T-helper 17 cell (primary cell): ENCODE data around the gene PLCD3. TPM values are rescaled to one million over a fixed set of nuclear protein-coding genes. Genes with fewer than 3 reads are reported as not detected.
A peak's percentile ranks its signal among the peaks of the same experiment; 100 is the strongest.

Experiments used
- ATAC-seq: fragments of 150-1000 bp; cut with Tn5 transposase; 2 replicates; pipeline ENCODE4 v1.10.0; 2021; ENCODE audit warnings: mild to moderate bottlenecking, moderate library complexity
- DNase-seq, 3 donors: peaks; one replicate each; pipeline versions ENCODE4 v3.0.0 to v3.0.0-alpha.2; 2020 to 2021
- H3K9me3 ChIP-seq: one replicate; pipeline ENCODE4 v1.7.0; 2013; ENCODE audit warnings: low read length, mild to moderate bottlenecking; ENCODE audit not compliant: control insufficient read depth, poor library complexity, severe bottlenecking
- H3K27ac Mint-ChIP-seq: one replicate; pipeline ENCODE4 v1.8.0; 2022; ENCODE audit warnings: mild to moderate bottlenecking, moderate library complexity, mixed read lengths
- H3K27me3 Mint-ChIP-seq: one replicate; pipeline ENCODE4 v1.8.0; 2022; ENCODE audit warnings: mixed read lengths
- H3K36me3 Mint-ChIP-seq: one replicate; pipeline ENCODE4 v1.8.0; 2022; ENCODE audit warnings: low read depth, mixed read lengths
- H3K4me1 Mint-ChIP-seq: one replicate; pipeline ENCODE4 v1.8.0; 2022; ENCODE audit warnings: mild to moderate bottlenecking, mixed read lengths
- H3K4me3 Mint-ChIP-seq: one replicate; pipeline ENCODE4 v1.8.0; 2022; ENCODE audit warnings: mild to moderate bottlenecking, moderate library complexity, mixed read lengths
- total RNA-seq, 4 donors: library from RNA in 2 of 4; stranded (reverse) in 2 of 4; gene quantifications; one replicate each; pipeline ENCODE4 v1.2.3 and lab custom pipeline; 2022 to 2026

The PLCD3 gene
- total RNA-seq, 2 donors from 2014 or later, result 3.7 to 5.0 TPM

GRCh38 chr17:45160447-45161287 lies 28.4 kb upstream of the PLCD3 start:
- no peaks in the 10 kb centered on the region for H3K9me3 ChIP-seq
- DNase-seq (peak; percentile 43 to 56 (median 48)), ATAC-seq (peak; percentile 32)
- Mint-ChIP-seq H3K36me3 (peaks cover 6% of the 10 kb centered on the region), H3K4me1 (peaks cover 31% of the 10 kb centered on the region), H3K27ac (peak overlapping the region; percentile 94), H3K27me3 (no peaks in the 10 kb centered on the region), H3K4me3 (peak overlapping the region; percentile 96)

- Mint-ChIP-seq H3K27ac (peak overlapping the region; percentile 53), H3K4me3 (no peak overlapping the region), H3K36me3 (peaks cover under 1% of the 10 kb centered on the region), H3K27me3 (no peaks in the 10 kb centered on the region), H3K4me1 (peaks cover 23% of the 10 kb centered on the region)
- H3K9me3 ChIP-seq, result no peaks in the 10 kb centered on the region
- no peak for DNase-seq
- no peak for ATAC-seq
Observed at GRCh38 chr17:45156242-45156641, 23.9 kb upstream of the PLCD3 start.

GRCh38 chr17:45155483-45155882 lies 23.2 kb upstream of the PLCD3 start:
- H3K36me3 Mint-ChIP-seq, result no peaks in the 10 kb centered on the region
- no peak overlapping the region for H3K27ac Mint-ChIP-seq
- H3K4me3 Mint-ChIP-seq, result no peak overlapping the region
- ATAC-seq (no peak), DNase-seq (no peak)
- H3K27me3 Mint-ChIP-seq, result no peaks in the 10 kb centered on the region
- peaks cover 28% of the 10 kb centered on the region for H3K4me1 Mint-ChIP-seq
- H3K9me3 ChIP-seq, result no peaks in the 10 kb centered on the region

- H3K4me3 Mint-ChIP-seq, result no peak overlapping the region
- H3K27me3 Mint-ChIP-seq, result no peaks in the 10 kb centered on the region
- H3K4me1 Mint-ChIP-seq, result peaks cover 31% of the 10 kb centered on the region
- no peak overlapping the region for H3K27ac Mint-ChIP-seq
- no peaks in the 10 kb centered on the region for H3K36me3 Mint-ChIP-seq
- DNase-seq (no peak), ATAC-seq (no peak)
- H3K9me3 ChIP-seq, result no peaks in the 10 kb centered on the region
Observed at GRCh38 chr17:45155029-45155428, 22.7 kb upstream of the PLCD3 start.

GRCh38 chr17:45150911-45151809 lies 18.8 kb upstream of the PLCD3 start:
- H3K9me3 ChIP-seq, result no peaks in the 10 kb centered on the region
- Mint-ChIP-seq H3K27me3 (peaks cover 5% of the 10 kb centered on the region), H3K4me3 (peak overlapping the region; percentile 45), H3K27ac (peak overlapping the region; percentile 99), H3K36me3 (peaks cover 4% of the 10 kb centered on the region), H3K4me1 (peaks cover 41% of the 10 kb centered on the region)
- ATAC-seq (no peak), DNase-seq (no peak)

- Mint-ChIP-seq H3K4me3 (peak overlapping the region; percentile 88), H3K27ac (peak overlapping the region; percentile 99), H3K27me3 (peaks cover 5% of the 10 kb centered on the region), H3K36me3 (peaks cover 4% of the 10 kb centered on the region), H3K4me1 (peaks cover 44% of the 10 kb centered on the region)
- no peaks in the 10 kb centered on the region for H3K9me3 ChIP-seq
- DNase-seq (peak in 1 of 3 donors; percentile 28), ATAC-seq (no peak)
Observed at GRCh38 chr17:45149669-45150664, 17.7 kb upstream of the PLCD3 start.

- ATAC-seq (peak; percentile 26), DNase-seq (peak; percentile 59 to 63 (median 63))
- Mint-ChIP-seq H3K4me1 (peaks cover 44% of the 10 kb centered on the region), H3K36me3 (peaks cover 4% of the 10 kb centered on the region), H3K4me3 (peak overlapping the region; percentile 88), H3K27me3 (peaks cover 5% of the 10 kb centered on the region), H3K27ac (peak overlapping the region; percentile 99)
- no peaks in the 10 kb centered on the region for H3K9me3 ChIP-seq
Observed at GRCh38 chr17:45149037-45149668, 16.8 kb upstream of the PLCD3 start.

- ATAC-seq (peak; percentile 84), DNase-seq (peak; percentile 94 to 99 (median 99))
- Mint-ChIP-seq H3K36me3 (peaks cover 4% of the 10 kb centered on the region), H3K4me3 (peak within 1 kb of the TSS; percentile 88), H3K27me3 (peaks cover 5% of the 10 kb centered on the region), H3K4me1 (peaks cover 44% of the 10 kb centered on the region), H3K27ac (peak within 1 kb of the TSS; percentile 99)
- H3K9me3 ChIP-seq, result no peaks in the 10 kb centered on the region
Observed at GRCh38 chr17:45148183-45149036, 16.1 kb upstream of the PLCD3 start, which contains the start of gene HEXIM1. TSS of gene HEXIM1 (plus strand) at chr17:45148475. CDS start at chr17:45149191, 716 bp downstream.

GRCh38 chr17:45147581-45148182 lies 15.4 kb upstream of the PLCD3 start:
- ATAC-seq (peak; percentile 45), DNase-seq (peak; percentile 56 to 62 (median 61))
- peaks cover 5% of the 10 kb centered on the region for H3K27me3 Mint-ChIP-seq
- H3K4me1 Mint-ChIP-seq, result peaks cover 44% of the 10 kb centered on the region
- peaks cover 4% of the 10 kb centered on the region for H3K36me3 Mint-ChIP-seq
- no peaks in the 10 kb centered on the region for H3K9me3 ChIP-seq
- H3K4me3 Mint-ChIP-seq, result peak overlapping the region; percentile 88
- peak overlapping the region; percentile 99 for H3K27ac Mint-ChIP-seq

GRCh38 chr17:45146890-45147580 lies 14.7 kb upstream of the PLCD3 start:
- peaks cover 44% of the 10 kb centered on the region for H3K4me1 Mint-ChIP-seq
- peak overlapping the region; percentile 99 for H3K27ac Mint-ChIP-seq
- H3K27me3 Mint-ChIP-seq, result peaks cover 5% of the 10 kb centered on the region
- DNase-seq (peak in 1 of 3 donors; percentile 57), ATAC-seq (peak; percentile 6)
- peaks cover 4% of the 10 kb centered on the region for H3K36me3 Mint-ChIP-seq
- peak overlapping the region; percentile 88 for H3K4me3 Mint-ChIP-seq
- no peaks in the 10 kb centered on the region for H3K9me3 ChIP-seq

- H3K4me1 Mint-ChIP-seq, result peaks cover 42% of the 10 kb centered on the region
- DNase-seq, result no peak
- peak overlapping the region; percentile 88 for H3K4me3 Mint-ChIP-seq
- no peak for ATAC-seq
- H3K36me3 Mint-ChIP-seq, result peaks cover 4% of the 10 kb centered on the region
- H3K27me3 Mint-ChIP-seq, result peaks cover 5% of the 10 kb centered on the region
- H3K9me3 ChIP-seq, result no peaks in the 10 kb centered on the region
- H3K27ac Mint-ChIP-seq, result peak overlapping the region; percentile 99
Observed at GRCh38 chr17:45146592-45146889, 14.2 kb upstream of the PLCD3 start.
